Endothelial cell of umbilical vein (primary cell): ENCODE results near the gene TARM1. TPM values are rescaled to one million over a fixed set of nuclear protein-coding genes. Genes with fewer than 3 reads are reported as not detected.

Source experiments
- BruUV-seq: library from RNA; stranded (reverse); fragments of 400-500 nt; replicated peaks from 2 replicates; lab custom pipeline; 2021; lab: Mats Ljungman, UMichigan
- CTCF ChIA-PET: fragments of 300-600, 350-600 bp; sonication (Branson Sonifier 250); formaldehyde crosslinking; loops from one replicate; lab custom pipeline; 2021; ENCODE audit warnings: antibody characterized with exemption, inconsistent platforms; lab: Charles Lee
- POLR2A ChIA-PET: fragments of 300-600, 350-600 bp; sonication (Branson Sonifier 250); formaldehyde crosslinking; loops from one replicate; lab custom pipeline; 2021; ENCODE audit warnings: antibody characterized with exemption, inconsistent platforms; lab: Charles Lee
- DNase-seq: peaks from one replicate; pipeline ENCODE4 v3.0.0-alpha.2; 2011; ENCODE audit warnings: low read depth, low spot score
- FAIRE-seq: peaks from 2 replicates; lab custom pipeline; 2011; peaks lifted over from hg19 to GRCh38; lab: Jason Lieb, UNC
- H2AFZ ChIP-seq: 2 replicates; pipeline ENCODE4 v1.6.0; 2012; ENCODE audit warnings: low read depth, low read length, control low read depth, inconsistent platforms
- H3K27ac ChIP-seq: 2 replicates; pipeline ENCODE4 v1.5.1; 2011; ENCODE audit warnings: low read depth, mild to moderate bottlenecking, control low read depth, low read length, moderate library complexity; ENCODE audit not compliant: insufficient read depth
- H3K27me3 ChIP-seq, 2 experiments: 2 replicates each; pipeline versions ENCODE4 v1.6.0 to v1.6.1; 2011; ENCODE audit warnings: low read length in 2 of 2, mixed read lengths in 1 of 2; ENCODE audit not compliant: control insufficient read depth in 2 of 2, insufficient read depth in 2 of 2
- H3K36me3 ChIP-seq, 2 experiments: 2 replicates in 1 of 2; 3 replicates in 1 of 2; pipeline ENCODE4 v1.5.1; 2011; ENCODE audit warnings: low read length in 2 of 2, mild to moderate bottlenecking in 1 of 2, moderate library complexity in 1 of 2; ENCODE audit not compliant: control insufficient read depth in 2 of 2, insufficient read depth in 2 of 2; ENCODE audit errors: extremely low read depth in 1 of 2
- H3K4me1 ChIP-seq: 3 replicates; pipeline ENCODE4 v1.5.1; 2011; ENCODE audit warnings: mild to moderate bottlenecking, low read length; ENCODE audit not compliant: control insufficient read depth, insufficient read depth; ENCODE audit errors: extremely low read depth
- H3K4me2 ChIP-seq: 2 replicates; pipeline ENCODE4 v1.6.1; 2011; ENCODE audit warnings: low read length, control low read depth, mixed read lengths; ENCODE audit not compliant: insufficient read depth
- H3K4me3 ChIP-seq, 3 experiments: fragments of 200-600 bp in 1 of 3; sonication (generic), shearing (Covaris generic) in 1 of 3; replicated peaks in 1 of 3; 2 replicates each; pipeline ENCODE4 v1.5.1; 2011 to 2016; ENCODE audit warnings: control low read depth in 3 of 3, low read length in 3 of 3, mild to moderate bottlenecking in 2 of 3, inconsistent platforms in 1 of 3, low read depth in 1 of 3, moderate library complexity in 1 of 3; ENCODE audit not compliant: insufficient read depth in 1 of 3
- H3K79me2 ChIP-seq: 2 replicates; pipeline ENCODE4 v1.6.0; 2012; ENCODE audit warnings: low read length, inconsistent platforms; ENCODE audit not compliant: control insufficient read depth, insufficient read depth
- H3K9ac ChIP-seq: replicated peaks from 2 replicates; pipeline ENCODE3; 2011; ENCODE audit warnings: low read length, control low read depth; ENCODE audit not compliant: insufficient read depth; ENCODE audit errors: extremely low read depth
- H3K9me1 ChIP-seq: replicated peaks from 3 replicates; pipeline ENCODE4 v1.6.0; 2011; ENCODE audit warnings: mild to moderate bottlenecking, low read length; ENCODE audit not compliant: control insufficient read depth, insufficient read depth; ENCODE audit errors: extremely low read depth
- H3K9me3 ChIP-seq: replicated peaks from 2 replicates; pipeline ENCODE4 v1.5.1; 2012; ENCODE audit warnings: low read length, inconsistent platforms; ENCODE audit not compliant: control insufficient read depth, insufficient read depth
- H4K20me1 ChIP-seq: replicated peaks from 2 replicates; pipeline ENCODE3; 2011; ENCODE audit warnings: mild to moderate bottlenecking, low read length; ENCODE audit not compliant: control insufficient read depth, insufficient read depth; ENCODE audit errors: extremely low read depth
- EZH2 ChIP-seq: IDR thresholded peaks from 2 replicates; pipeline ENCODE4 v1.6.1; 2012; ENCODE audit warnings: borderline replicate concordance, low read depth, mild to moderate bottlenecking, moderate library complexity, low read length, inconsistent platforms; ENCODE audit not compliant: severe bottlenecking
- GATA2 ChIP-seq: IDR thresholded peaks from 2 replicates; pipeline ENCODE4 v1.7.0; 2011; ENCODE audit warnings: low read depth, mild to moderate bottlenecking, moderate library complexity, mixed read lengths, low read length; ENCODE audit not compliant: insufficient read length, insufficient read depth
- JUN ChIP-seq: IDR thresholded peaks from 2 replicates; pipeline ENCODE4 v1.6.1; 2011; ENCODE audit warnings: borderline replicate concordance, low read depth; ENCODE audit not compliant: insufficient read length, insufficient read depth
- POLR2A ChIP-seq: IDR thresholded peaks from 2 replicates; pipeline ENCODE4 v1.6.1; 2012; ENCODE audit warnings: low read depth, mild to moderate bottlenecking, control low read depth, low read length
- POLR2AphosphoS5 ChIP-seq: IDR thresholded peaks from 2 replicates; pipeline ENCODE4 v1.6.1; 2012; ENCODE audit warnings: low read depth, mild to moderate bottlenecking, control low read depth, low read length, moderate library complexity; ENCODE audit not compliant: insufficient read depth
- dilution Hi-C: fragments of 300-500 bp; cut with MboI; formaldehyde crosslinking; loops from one replicate; pipeline ENCODE4 v1.15.0; 2019; ENCODE audit warnings: low sequenced_read_pairs; ENCODE audit not compliant: extremely low pct_ligation_motif_present
- intact Hi-C: fragments of 100-400 bp; cut with micrococcal nuclease; formaldehyde crosslinking; loops from one replicate; pipeline ENCODE4 v1.10.0; 2022
- polyA plus RNA-seq, 4 experiments: library from polyadenylated mRNA; depleted of rRNA in 3 of 4; stranded (reverse) in 3 of 4; unstranded in 1 of 4; fragments of >200 nt; gene quantifications; 2 replicates each; pipeline versions ENCODE4 v1.2.1 to v1.2.3, GENCODE V29; 2011 to 2012; ENCODE audit warnings: missing spikeins in 1 of 4
- total RNA-seq: library from RNA; stranded (reverse); gene quantifications from 2 replicates; pipeline ENCODE4 v1.2.3, GENCODE V29; 2021
- TF ChIP-seq, protein P1 (sequence below): IDR thresholded peaks from 2 replicates; pipeline ENCODE4 v1.6.1; 2011; ENCODE audit not compliant: insufficient read depth, insufficient read length
- TF ChIP-seq, protein P2 (sequence below), 2 donors: IDR thresholded peaks; 1 replicate in 1 of 2; 2 replicates in 1 of 2; pipeline ENCODE4 v1.5.1; 2011; ENCODE audit warnings: low read length in 2 of 2, mild to moderate bottlenecking in 2 of 2, moderate library complexity in 2 of 2, control low read depth in 1 of 2, inconsistent platforms in 1 of 2, low read depth in 1 of 2; ENCODE audit not compliant: insufficient read depth in 1 of 2; ENCODE audit errors: extremely low read depth in 1 of 2

The TARM1 gene
- total and polyA plus RNA-seq, 2 donors (not counting 3 experiments of a cell fraction or from before 2014, with no cell fraction given) = not detected

DNA sequence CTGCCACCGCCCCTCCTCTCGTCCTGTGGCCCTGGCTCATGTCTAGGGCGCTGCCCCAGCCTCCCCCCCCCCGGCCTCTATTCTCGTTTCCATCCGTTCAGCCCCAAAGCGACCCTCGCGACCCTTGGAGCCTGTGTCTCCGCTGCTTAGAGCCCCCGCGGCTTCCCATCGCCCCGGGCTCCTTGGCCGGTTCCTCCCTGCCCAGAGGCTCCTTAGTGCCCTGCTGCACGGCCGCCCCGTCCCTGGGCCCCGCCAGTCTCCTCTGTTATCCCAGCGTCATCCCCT, 47.2 kb upstream of the TARM1 start:
- FAIRE-seq (no peak), DNase-seq (no peak)
- Histone ChIP-seq H3K27me3 (no peaks in the 10 kb centered on the region), H3K4me1 (no peaks in the 10 kb centered on the region), H4K20me1 (no peaks in the 10 kb centered on the region), H3K4me2 (no peak overlapping the region), H3K9ac (no peak overlapping the region), H3K9me1 (no peaks in the 10 kb centered on the region), H3K27ac (no peak overlapping the region), H3K36me3 (peaks cover 9 to 45% of the 10 kb centered on the region in 2 experiments), H3K9me3 (no peaks in the 10 kb centered on the region), H3K4me3 (no peak overlapping the region), H2AFZ (no peak overlapping the region), H3K79me2 (no peaks in the 10 kb centered on the region)
- CTCF ChIA-PET = no interaction called here
- intact Hi-C loops = no loop called here
- no TSS peak for BruUV-seq
- no peak for TF ChIP-seq GATA2
- TF ChIP-seq, protein P1, sequence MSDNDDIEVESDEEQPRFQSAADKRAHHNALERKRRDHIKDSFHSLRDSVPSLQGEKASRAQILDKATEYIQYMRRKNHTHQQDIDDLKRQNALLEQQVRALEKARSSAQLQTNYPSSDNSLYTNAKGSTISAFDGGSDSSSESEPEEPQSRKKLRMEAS = no peak
- no peak for TF ChIP-seq POLR2A
- no peak for TF ChIP-seq JUN
- no peak for TF ChIP-seq EZH2
- TF ChIP-seq, protein P2, sequence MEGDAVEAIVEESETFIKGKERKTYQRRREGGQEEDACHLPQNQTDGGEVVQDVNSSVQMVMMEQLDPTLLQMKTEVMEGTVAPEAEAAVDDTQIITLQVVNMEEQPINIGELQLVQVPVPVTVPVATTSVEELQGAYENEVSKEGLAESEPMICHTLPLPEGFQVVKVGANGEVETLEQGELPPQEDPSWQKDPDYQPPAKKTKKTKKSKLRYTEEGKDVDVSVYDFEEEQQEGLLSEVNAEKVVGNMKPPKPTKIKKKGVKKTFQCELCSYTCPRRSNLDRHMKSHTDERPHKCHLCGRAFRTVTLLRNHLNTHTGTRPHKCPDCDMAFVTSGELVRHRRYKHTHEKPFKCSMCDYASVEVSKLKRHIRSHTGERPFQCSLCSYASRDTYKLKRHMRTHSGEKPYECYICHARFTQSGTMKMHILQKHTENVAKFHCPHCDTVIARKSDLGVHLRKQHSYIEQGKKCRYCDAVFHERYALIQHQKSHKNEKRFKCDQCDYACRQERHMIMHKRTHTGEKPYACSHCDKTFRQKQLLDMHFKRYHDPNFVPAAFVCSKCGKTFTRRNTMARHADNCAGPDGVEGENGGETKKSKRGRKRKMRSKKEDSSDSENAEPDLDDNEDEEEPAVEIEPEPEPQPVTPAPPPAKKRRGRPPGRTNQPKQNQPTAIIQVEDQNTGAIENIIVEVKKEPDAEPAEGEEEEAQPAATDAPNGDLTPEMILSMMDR (IDR thresholded peaks at IDR 0.05; ENCODE audit: extremely low read depth in 1 of 2, insufficient read depth in 1 of 2, low read depth in 1 of 2, low read length in 2 of 2) = no peak
- TF ChIP-seq POLR2AphosphoS5 = no peak
- POLR2A ChIA-PET = no interaction called here
- dilution Hi-C loops = no loop called here
